Lower leg skin (tissue), 4 donors: Measurements from ENCODE around the gene ACSS3. TPM values are rescaled to one million over a fixed set of nuclear protein-coding genes. Genes with fewer than 3 reads are reported as not detected.
"Not testable (repeated sequence)": the region's sequence is repeated elsewhere in the genome, so short reads cannot be mapped to it uniquely, and the experiment has no call there.

Source experiments
- DNase-seq, 2 donors: peaks; one replicate each; pipeline ENCODE4 v3.0.0-alpha.2; 2019; ENCODE audit warnings: low spot score in 2 of 2
- H3K4me3 ChIP-seq: fragments of 200-600 bp; sonication (generic); 2 replicates; pipeline ENCODE4 v1.5.1; 2017; ENCODE audit warnings: mild to moderate bottlenecking, low read depth; ENCODE audit not compliant: poor library complexity, severe bottlenecking
- POLR2A ChIP-seq, 2 donors: fragments of 450-650 bp; IDR thresholded peaks; one replicate each; pipeline ENCODE4 v1.6.1; 2016 to 2017; ENCODE audit warnings: antibody characterized with exemption in 2 of 2, mild to moderate bottlenecking in 1 of 2, moderate library complexity in 1 of 2
- WGBS, 2 donors: methylation state at CpG; one replicate each; pipeline ENCODE4 v1.1.5; 2018; 5-methylcytosine and 5-hydroxymethylcytosine counted together
- intact Hi-C: fragments of 100-400 bp; cut with DNase I; formaldehyde crosslinking; loops from one replicate; pipeline ENCODE4 v1.15.0; 2023; ENCODE audit warnings: low total_unique reads
- total RNA-seq, 4 donors: library from RNA; depleted of rRNA; stranded (reverse); fragments of >200 nt; gene quantifications; one replicate each; pipeline ENCODE4 v1.1.0, GENCODE V29; 2016
- TF ChIP-seq, protein P1 (sequence below), 3 donors: fragments of 450-650 bp; IDR thresholded peaks; one replicate each; pipeline ENCODE4 v1.5.1; 2016; ENCODE audit warnings: antibody characterized with exemption in 3 of 3, mild to moderate bottlenecking in 3 of 3, moderate library complexity in 2 of 3

The ACSS3 gene
- total RNA-seq, 4 donors from 2014 or later = 3.0 to 8.6 (median 6.6) TPM

DNA sequence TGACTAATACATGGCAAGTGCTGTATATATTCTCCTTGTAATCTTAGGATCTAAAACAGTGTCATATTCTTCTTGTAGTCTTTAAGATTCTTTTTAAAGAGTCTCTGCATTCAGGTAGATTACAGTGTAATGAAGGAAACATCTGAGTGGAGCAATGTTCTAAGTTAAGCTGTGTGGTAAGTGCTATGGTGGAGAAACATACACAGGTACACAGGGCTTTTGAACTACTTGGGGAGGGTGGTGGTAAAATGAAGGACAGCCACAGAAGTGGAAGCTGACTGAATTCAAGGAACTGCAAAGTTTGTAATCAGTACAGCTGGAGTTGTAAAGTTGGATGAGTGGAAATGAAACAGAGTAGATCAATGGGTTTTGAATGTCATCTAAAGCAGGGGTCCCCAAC lies 27.8 kb downstream of the ACSS3 start:
- DNase-seq = no peak
- intact Hi-C loops = no loop called here
- H3K4me3 ChIP-seq = no peak overlapping the region
- TF ChIP-seq, protein P1, sequence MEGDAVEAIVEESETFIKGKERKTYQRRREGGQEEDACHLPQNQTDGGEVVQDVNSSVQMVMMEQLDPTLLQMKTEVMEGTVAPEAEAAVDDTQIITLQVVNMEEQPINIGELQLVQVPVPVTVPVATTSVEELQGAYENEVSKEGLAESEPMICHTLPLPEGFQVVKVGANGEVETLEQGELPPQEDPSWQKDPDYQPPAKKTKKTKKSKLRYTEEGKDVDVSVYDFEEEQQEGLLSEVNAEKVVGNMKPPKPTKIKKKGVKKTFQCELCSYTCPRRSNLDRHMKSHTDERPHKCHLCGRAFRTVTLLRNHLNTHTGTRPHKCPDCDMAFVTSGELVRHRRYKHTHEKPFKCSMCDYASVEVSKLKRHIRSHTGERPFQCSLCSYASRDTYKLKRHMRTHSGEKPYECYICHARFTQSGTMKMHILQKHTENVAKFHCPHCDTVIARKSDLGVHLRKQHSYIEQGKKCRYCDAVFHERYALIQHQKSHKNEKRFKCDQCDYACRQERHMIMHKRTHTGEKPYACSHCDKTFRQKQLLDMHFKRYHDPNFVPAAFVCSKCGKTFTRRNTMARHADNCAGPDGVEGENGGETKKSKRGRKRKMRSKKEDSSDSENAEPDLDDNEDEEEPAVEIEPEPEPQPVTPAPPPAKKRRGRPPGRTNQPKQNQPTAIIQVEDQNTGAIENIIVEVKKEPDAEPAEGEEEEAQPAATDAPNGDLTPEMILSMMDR (IDR thresholded peaks at IDR 0.05) = no peak
- TF ChIP-seq POLR2A (IDR thresholded peaks at IDR 0.05) = no peak

DNA sequence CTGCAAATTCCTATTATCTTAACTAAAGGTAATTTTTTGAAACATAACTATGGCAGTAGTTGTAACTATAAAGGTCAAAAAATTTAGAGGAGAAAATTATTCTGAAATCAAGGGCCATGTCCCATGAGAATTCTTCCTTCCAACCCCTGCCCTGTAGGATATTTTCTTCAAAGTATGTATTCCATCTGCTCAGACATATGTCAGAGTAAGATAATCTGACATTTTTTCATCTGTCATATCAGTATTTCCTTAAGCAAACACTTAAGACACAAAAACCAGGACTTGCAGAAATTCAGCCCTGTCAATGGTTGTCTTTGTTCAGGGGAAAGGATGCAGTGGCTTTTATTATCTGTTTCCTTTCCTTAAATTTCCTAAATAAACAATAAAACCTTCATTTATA lies 36.3 kb downstream of the ACSS3 start:
- DNase-seq = no peak
- H3K4me3 ChIP-seq = no peak overlapping the region
- TF ChIP-seq, protein P1 (IDR thresholded peaks at IDR 0.05) = no peak
- TF ChIP-seq POLR2A (IDR thresholded peaks at IDR 0.05) = no peak
- intact Hi-C loops = no loop called here

DNA sequence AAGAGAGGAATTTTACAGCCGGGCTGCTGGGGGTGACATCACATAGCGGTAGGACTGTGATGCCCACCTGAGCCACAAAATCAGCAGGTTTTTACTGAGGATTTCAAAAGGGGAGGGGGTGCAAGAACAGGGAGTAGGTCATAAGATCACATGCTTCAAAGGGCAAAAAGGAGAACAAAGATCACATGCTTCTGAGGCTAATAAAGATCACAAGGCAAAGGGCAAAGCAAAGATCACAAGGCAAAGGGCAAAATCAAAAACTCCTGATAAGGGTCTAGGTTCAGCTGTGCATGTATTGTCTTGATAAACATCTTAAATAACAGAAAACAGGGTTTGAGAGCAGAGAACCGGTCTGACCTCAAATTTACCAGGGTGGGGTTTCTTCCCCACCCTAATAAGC lies 41.2 kb downstream of the ACSS3 start:
- DNase-seq, H3K4me3 ChIP-seq, intact Hi-C loops: not testable (repeated sequence)
- 62 to 75% methylated on average over 3 of the region's 3 CpGs for WGBS, 2 donors

DNA sequence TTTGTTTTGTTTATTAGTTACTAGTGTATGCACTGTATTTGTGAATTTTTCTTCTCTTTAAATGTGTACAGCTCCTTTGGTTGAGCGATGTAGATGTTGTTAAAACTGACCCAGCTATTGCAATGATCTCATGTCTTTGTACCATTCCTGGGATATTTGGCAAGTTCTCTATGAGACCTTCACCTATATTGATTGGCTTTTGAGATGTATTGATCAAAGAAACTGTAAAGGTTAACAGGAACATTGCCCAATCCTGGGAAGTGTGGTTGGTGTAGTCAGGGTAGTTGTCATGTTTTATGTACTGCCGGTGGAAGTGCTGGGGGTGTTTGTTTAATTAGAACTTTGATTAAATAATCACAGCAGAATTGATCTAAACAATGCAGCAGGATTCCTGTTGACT lies 43.1 kb downstream of the ACSS3 start:
- WGBS, 2 donors = 74 to 76% methylated on average over 2 of the region's 2 CpGs
- intact Hi-C loops = loop anchor here (5.0 kb wide), 1 partner anchor 789 kb away; no protein-coding TSS in a partner anchor
- no peak for DNase-seq
- H3K4me3 ChIP-seq = no peak overlapping the region
- no peak for TF ChIP-seq POLR2A (IDR thresholded peaks at IDR 0.05)
- TF ChIP-seq, protein P1 (IDR thresholded peaks at IDR 0.05) = no peak

DNA sequence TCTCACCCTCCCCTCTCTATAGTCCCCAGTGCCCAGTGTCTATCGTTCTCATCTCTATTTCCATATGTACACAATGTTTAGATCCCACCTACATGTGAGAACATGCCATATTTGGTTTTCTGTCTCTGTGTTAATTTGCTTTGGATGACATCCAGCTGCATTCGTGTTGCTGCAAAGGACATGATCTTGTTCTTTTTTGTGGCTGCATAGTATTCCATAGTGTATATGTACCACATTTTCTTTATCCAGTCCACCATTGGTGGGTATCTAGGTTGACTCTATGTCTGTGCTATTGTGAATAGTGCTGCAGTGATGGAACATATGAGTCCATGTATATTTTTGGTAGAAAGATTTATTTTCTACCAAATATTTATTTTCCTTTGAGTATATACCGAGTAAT lies 45.7 kb downstream of the ACSS3 start:
- WGBS, 2 donors = 85 to 93% methylated on average over 3 of the region's 3 CpGs
- intact Hi-C loops = loop anchor here (5.0 kb wide), 1 partner anchor 791 kb away; no protein-coding TSS in a partner anchor

DNA sequence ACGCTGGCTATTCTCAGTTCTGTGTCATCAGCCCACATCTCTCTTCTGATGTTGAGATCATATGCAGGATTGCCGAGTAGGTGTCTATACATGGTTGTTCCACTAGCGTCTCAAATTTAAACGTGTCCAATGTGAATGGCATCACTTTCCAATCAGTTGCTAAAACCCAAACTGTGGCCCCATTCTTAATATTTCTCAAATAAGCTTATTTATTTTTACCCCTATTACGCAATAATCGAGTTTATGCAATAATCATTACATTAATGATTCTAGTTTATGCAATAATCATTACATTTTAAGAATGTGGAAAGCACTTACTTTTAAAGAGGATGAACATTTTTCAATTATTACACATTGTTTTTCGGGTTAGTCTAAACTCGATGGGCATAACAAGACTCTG lies 47.8 kb downstream of the ACSS3 start:
- H3K4me3 ChIP-seq = no peak overlapping the region
- TF ChIP-seq POLR2A (IDR thresholded peaks at IDR 0.05) = no peak
- TF ChIP-seq, protein P1 (IDR thresholded peaks at IDR 0.05) = no peak
- no peak for DNase-seq
- WGBS, 2 donors = 85 to 87% methylated on average over 8 of the region's 8 CpGs
- intact Hi-C loops = no loop called here

More for the DNA sequence above, 45.7 kb downstream of the ACSS3 start:
- DNase-seq = no peak
- no peak overlapping the region for H3K4me3 ChIP-seq
- TF ChIP-seq, protein P1 (IDR thresholded peaks at IDR 0.05) = no peak
- TF ChIP-seq POLR2A (IDR thresholded peaks at IDR 0.05) = no peak
